Measurements from ENCODE around the gene TP53INP2. TPM values are rescaled to one million over a fixed set of nuclear protein-coding genes. Genes with fewer than 3 reads are reported as not detected.

TP53INP2 gene
- total and polyA plus RNA-seq, 9 of the 15 experiments (the other 6 are each of a cell fraction or from before 2014, with no cell fraction given), result 0.43 to 5.0 (median 1.3) TPM

- TF ChIP-seq ZBTB43 (CRISPR knock-in tag; IDR thresholded peaks at IDR 0.05), result no peak
Observed at GRCh38 chr20:34675561-34675960, 28.6 kb upstream of the TP53INP2 start (continued).

DNA sequence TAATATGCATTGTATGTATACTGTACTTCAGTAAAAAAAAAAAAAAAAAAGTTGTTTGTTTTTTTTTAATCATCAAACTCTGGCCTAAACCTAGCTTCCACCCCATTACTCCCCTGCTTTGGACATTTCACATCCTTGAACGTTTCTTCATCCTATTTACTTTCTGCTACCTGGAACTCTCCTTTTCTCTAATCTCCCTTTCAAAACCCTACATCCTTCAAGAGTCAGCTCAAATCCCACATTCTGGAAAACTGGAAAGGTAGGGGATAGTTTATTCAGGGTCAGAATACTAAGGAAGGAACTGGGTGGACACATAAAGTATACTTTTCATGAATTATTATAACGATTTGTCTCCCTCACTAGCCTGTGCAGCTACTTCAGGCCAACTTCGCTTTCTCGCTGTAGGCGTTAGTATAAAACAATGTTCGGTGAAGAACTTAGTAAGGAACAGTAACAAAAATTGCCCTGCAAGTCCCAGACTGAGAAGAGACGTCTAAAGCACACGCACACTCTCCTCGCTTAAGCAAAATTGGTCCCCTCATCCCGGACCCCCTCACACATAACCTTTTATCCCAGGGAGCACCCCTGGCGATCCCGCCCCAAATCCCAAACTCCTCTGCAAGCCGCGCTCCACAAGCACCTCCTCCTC lies 28.0 kb upstream of the TP53INP2 start:
- ChIA-PET POLR2A (interaction anchor here (0.7 to 2.9 kb wide), 3 partner anchors 9 to 110 kb away, joined by 3 to 16 read pairs (median 5); no protein-coding TSS in a partner anchor), CTCF (ENCODE audit: low intra/inter-chr PET ratio) (no interaction called here)
- peak overlapping the region; percentile 86 for H3K4me2 ChIP-seq (ENCODE audit: insufficient read depth, low read length)
- TSS peak; percentile 77 for BruUV-seq (replicated peaks)
- H3K9me3 ChIP-seq (replicated peaks; ENCODE audit: control insufficient read depth, insufficient read depth, low read depth, low read length), result no peaks in the 10 kb centered on the region
- 0 out of 2 replicates have a peak, but pooled peaks have one; percentile 0 for TF ChIP-seq ZBTB33 (CRISPR knock-in tag; IDR thresholded peaks at IDR 0.05)
- no peak for TF ChIP-seq GABPB1 (CRISPR knock-in tag; IDR thresholded peaks at IDR 0.05)
- in situ Hi-C loops (cut with MboI) (no loop called here), intact Hi-C loops (cut with micrococcal nuclease) (no loop called here)
- peak overlapping the region; percentile 87 for H2AFZ ChIP-seq (ENCODE audit: low read depth, low read length)
- H3K9me1 ChIP-seq (ENCODE audit: control insufficient read depth, insufficient read depth, low read length), result no peaks in the 10 kb centered on the region
- H4K20me1 ChIP-seq (replicated peaks; ENCODE audit: control insufficient read depth, insufficient read depth, low read length), result no peaks in the 10 kb centered on the region
- H3K4me1 ChIP-seq (replicated peaks in 1 of 2; ENCODE audit: control insufficient read depth in 2 of 2, insufficient read depth in 2 of 2, low read length in 2 of 2), result peaks cover 12 to 15% of the 10 kb centered on the region in 2 experiments; a peak in 4 of 5 replicates
- H3K9ac ChIP-seq (ENCODE audit: insufficient read depth in 1 of 2, low read depth in 2 of 2, low read length in 2 of 2), result peak overlapping the region; percentile 67 to 94
- H3K27me3 ChIP-seq (ENCODE audit: control insufficient read depth in 2 of 2, insufficient read depth in 2 of 2, low read length in 2 of 2), result no peaks in the 10 kb centered on the region
- H3K79me2 ChIP-seq (ENCODE audit: control insufficient read depth, insufficient read depth, low read length), result peaks cover 31% of the 10 kb centered on the region
- no peak for FAIRE-seq
- WGBS (ENCODE audit: insufficient coverage, low coverage, missing lambda C conversion rate), result 1% methylated on average over 14 of the region's 14 CpGs
- H3K27ac ChIP-seq (ENCODE audit: extremely low read depth, low read depth, low read length), result peak overlapping the region; percentile 89
- DNase-seq (ENCODE audit: extremely low read depth in 1 of 4, low spot score in 3 of 4), result no peak
- H3K4me3 ChIP-seq, result peak overlapping the region; percentile 94
- no peaks in the 10 kb centered on the region for H3K36me3 ChIP-seq (ENCODE audit: control insufficient read depth, insufficient read depth, low read length)
- no peak; the same call in 2 of the 3 replicates for ATAC-seq
